Measurements from ENCODE around the gene CLDN1. TPM values are rescaled to one million over a fixed set of nuclear protein-coding genes. Genes with fewer than 3 reads are reported as not detected.

The CLDN1 gene
- total and polyA plus RNA-seq, 7 donors, result 0.27 to 3.8 (median 0.46) TPM

DNA sequence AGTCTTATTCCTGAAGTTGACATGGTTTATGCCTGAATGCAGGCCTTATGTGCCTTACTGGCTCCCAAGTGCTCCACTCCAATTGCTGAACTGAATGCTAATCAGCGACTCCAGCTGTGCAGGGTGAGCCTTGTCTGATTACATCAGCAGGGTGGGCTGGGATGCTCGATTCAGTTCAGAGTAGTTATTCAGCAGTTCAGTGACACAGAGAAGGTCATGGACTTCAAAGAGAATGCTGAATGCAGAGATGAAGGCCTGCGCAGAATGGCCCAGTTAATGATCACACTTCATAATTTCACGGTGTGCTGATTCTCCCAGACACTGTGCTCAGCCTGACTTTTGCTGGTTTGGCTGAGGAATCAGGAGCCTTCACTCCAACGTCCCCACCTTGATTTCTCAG, 63.6 kb downstream of the CLDN1 start:
- intact Hi-C loops (cut with DNase I), result no loop called here
- 66 to 77% methylated on average over 5 of the region's 5 CpGs for WGBS, 2 donors

More for the DNA sequence above, 63.6 kb downstream of the CLDN1 start:
- Histone ChIP-seq H3K36me3 (no peaks in the 10 kb centered on the region), H3K4me3 (no peak overlapping the region), H3K9me3 (no peaks in the 10 kb centered on the region), H3K27me3 (no peaks in the 10 kb centered on the region), H3K4me1 (no peaks in the 10 kb centered on the region), H3K27ac (no peak overlapping the region)
- DNase-seq, result no peak
- TF ChIP-seq, protein P1, sequence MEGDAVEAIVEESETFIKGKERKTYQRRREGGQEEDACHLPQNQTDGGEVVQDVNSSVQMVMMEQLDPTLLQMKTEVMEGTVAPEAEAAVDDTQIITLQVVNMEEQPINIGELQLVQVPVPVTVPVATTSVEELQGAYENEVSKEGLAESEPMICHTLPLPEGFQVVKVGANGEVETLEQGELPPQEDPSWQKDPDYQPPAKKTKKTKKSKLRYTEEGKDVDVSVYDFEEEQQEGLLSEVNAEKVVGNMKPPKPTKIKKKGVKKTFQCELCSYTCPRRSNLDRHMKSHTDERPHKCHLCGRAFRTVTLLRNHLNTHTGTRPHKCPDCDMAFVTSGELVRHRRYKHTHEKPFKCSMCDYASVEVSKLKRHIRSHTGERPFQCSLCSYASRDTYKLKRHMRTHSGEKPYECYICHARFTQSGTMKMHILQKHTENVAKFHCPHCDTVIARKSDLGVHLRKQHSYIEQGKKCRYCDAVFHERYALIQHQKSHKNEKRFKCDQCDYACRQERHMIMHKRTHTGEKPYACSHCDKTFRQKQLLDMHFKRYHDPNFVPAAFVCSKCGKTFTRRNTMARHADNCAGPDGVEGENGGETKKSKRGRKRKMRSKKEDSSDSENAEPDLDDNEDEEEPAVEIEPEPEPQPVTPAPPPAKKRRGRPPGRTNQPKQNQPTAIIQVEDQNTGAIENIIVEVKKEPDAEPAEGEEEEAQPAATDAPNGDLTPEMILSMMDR (IDR thresholded peaks at IDR 0.05), result no peak
- TF ChIP-seq POLR2AphosphoS5 (IDR thresholded peaks at IDR 0.05), result no peak
- no peak for TF ChIP-seq EP300 (IDR thresholded peaks at IDR 0.05)
- no peak for TF ChIP-seq POLR2A (IDR thresholded peaks at IDR 0.05)

Other genes with a start within 250 kb of the CLDN1 start
- gene P3H2, start 201.5 kb downstream of the CLDN1 start, total RNA-seq, result 10 to 100 TPM; 29.6 to 41.7 (median 34.4) TPM
- gene P3H2, start 201.5 kb downstream of the CLDN1 start, polyA plus RNA-seq, result 10 to 100 TPM in 1 of 3 donors, 1 to 10 TPM in 2; 1.8 to 17.7 (median 6.0) TPM
- not detected for gene CLDN16, start 65.7 kb upstream of the CLDN1 start, total RNA-seq
- gene CLDN16, start 65.7 kb upstream of the CLDN1 start, polyA plus RNA-seq, result under 1 TPM in 1 of 3 donors, not detected in 2; 0.01 TPM
- gene TMEM207, start 127.5 kb upstream of the CLDN1 start, total RNA-seq, result not detected
- gene TMEM207, start 127.5 kb upstream of the CLDN1 start, polyA plus RNA-seq, result not detected
- 10 to 100 TPM in 1 of 4 donors, 1 to 10 TPM in 3; 2.9 to 13.0 (median 4.1) TPM for gene IL1RAP, start 191.6 kb upstream of the CLDN1 start, total RNA-seq
- gene IL1RAP, start 191.6 kb upstream of the CLDN1 start, polyA plus RNA-seq, result 1 to 10 TPM; 1.2 to 1.5 (median 1.4) TPM